NT2/D1 (cell line): ENCODE measurements around the gene HAPLN2.

Source experiments
- DNase-seq: peaks from one replicate; pipeline ENCODE4 v3.0.0-alpha.2; 2011; ENCODE audit warnings: low read depth, low spot score
- H3K27me3 ChIP-seq: 2 replicates; pipeline ENCODE4 v1.6.0; 2011; ENCODE audit warnings: mild to moderate bottlenecking; ENCODE audit not compliant: insufficient read length, insufficient read depth
- H3K36me3 ChIP-seq: 2 replicates; pipeline ENCODE4 v1.6.1; 2011; ENCODE audit warnings: mild to moderate bottlenecking, low read length, mixed read lengths; ENCODE audit not compliant: insufficient read depth, insufficient read length
- H3K4me1 ChIP-seq: 2 replicates; pipeline ENCODE4 v1.5.1; 2011; ENCODE audit not compliant: insufficient read depth, insufficient read length
- H3K4me3 ChIP-seq: 2 replicates; pipeline ENCODE4 v1.5.1; 2011; ENCODE audit warnings: low read depth; ENCODE audit not compliant: insufficient read length
- H3K9ac ChIP-seq: 2 replicates; pipeline ENCODE4 v1.6.0; 2011; ENCODE audit warnings: low read depth; ENCODE audit not compliant: insufficient read length
- H3K9me3 ChIP-seq: 2 replicates; pipeline ENCODE4 v1.5.1; 2011; ENCODE audit warnings: mild to moderate bottlenecking, low read length; ENCODE audit not compliant: insufficient read depth
- SUZ12 ChIP-seq: IDR thresholded peaks from 2 replicates; pipeline ENCODE4 v1.6.1; 2011; ENCODE audit not compliant: insufficient read length, insufficient read depth; ENCODE audit errors: extremely low read depth
- YY1 ChIP-seq: IDR thresholded peaks from 2 replicates; pipeline ENCODE4 v1.6.1; 2011; ENCODE audit not compliant: insufficient read length, insufficient read depth
- ZNF274 ChIP-seq: IDR thresholded peaks from 2 replicates; pipeline ENCODE4 v1.6.1; 2011; ENCODE audit warnings: mild to moderate bottlenecking, low read depth, low read length

Gene HAPLN2

GRCh38 chr1:156618853-156619581 lies at the start of gene HAPLN2:
Gene HAPLN2 (plus strand): TSS chr1:156619415. CDS start chr1:156623491, 4,076 bp downstream.
- peaks cover 9% of the 10 kb centered on the region; the same call in 1 of the 2 replicates for H3K9me3 ChIP-seq
- no peak for DNase-seq
- H3K4me1 ChIP-seq = peaks cover 5% of the 10 kb centered on the region
- no peak within 1 kb of the TSS for H3K4me3 ChIP-seq
- peaks cover 40% of the 10 kb centered on the region for H3K27me3 ChIP-seq
- no peak for TF ChIP-seq ZNF274
- TF ChIP-seq YY1 = no peak
- TF ChIP-seq SUZ12 = no peak
- no peaks in the 10 kb centered on the region for H3K36me3 ChIP-seq
- no peak within 1 kb of the TSS for H3K9ac ChIP-seq

GRCh38 chr1:156571261-156571852 lies 47.9 kb upstream of the HAPLN2 start:
- Histone ChIP-seq H3K9ac (peak overlapping the region; percentile 87), H3K4me3 (peak overlapping the region; percentile 89), H3K36me3 (peaks cover 32% of the 10 kb centered on the region), H3K4me1 (no peaks in the 10 kb centered on the region), H3K9me3 (no peaks in the 10 kb centered on the region), H3K27me3 (peaks cover 7% of the 10 kb centered on the region)
- no peak for DNase-seq
- TF ChIP-seq ZNF274 (no peak), SUZ12 (no peak), YY1 (no peak)

- DNase-seq = peak; percentile 81
- peaks cover 28% of the 10 kb centered on the region for H3K36me3 ChIP-seq
- peak within 1 kb of the TSS; percentile 87 for H3K9ac ChIP-seq
- H3K4me1 ChIP-seq = no peaks in the 10 kb centered on the region
- no peaks in the 10 kb centered on the region for H3K9me3 ChIP-seq
- TF ChIP-seq SUZ12 = no peak
- no peak for TF ChIP-seq ZNF274
- no peak for TF ChIP-seq YY1
- H3K4me3 ChIP-seq = peak within 1 kb of the TSS; percentile 89
- peaks cover 7% of the 10 kb centered on the region for H3K27me3 ChIP-seq
Measured at GRCh38 chr1:156571919-156572662, 47.1 kb upstream of the HAPLN2 start, which contains the start of gene IQGAP3. Gene IQGAP3 (minus strand): TSS chr1:156572565. CDS start chr1:156572529, 36 bp downstream.

GRCh38 chr1:156572663-156573018 lies 46.6 kb upstream of the HAPLN2 start:
- H3K4me3 ChIP-seq = peak overlapping the region; percentile 89
- H3K27me3 ChIP-seq = peaks cover 7% of the 10 kb centered on the region
- H3K36me3 ChIP-seq = peaks cover 23% of the 10 kb centered on the region
- H3K9ac ChIP-seq = peak overlapping the region; percentile 37
- no peak for DNase-seq
- H3K9me3 ChIP-seq = no peaks in the 10 kb centered on the region
- H3K4me1 ChIP-seq = no peaks in the 10 kb centered on the region
- TF ChIP-seq ZNF274 = no peak
- TF ChIP-seq SUZ12 = no peak
- TF ChIP-seq YY1 = no peak

- Histone ChIP-seq H3K36me3 (peaks cover 12% of the 10 kb centered on the region), H3K4me3 (no peak overlapping the region), H3K27me3 (peaks cover 7% of the 10 kb centered on the region), H3K4me1 (no peaks in the 10 kb centered on the region), H3K9ac (no peak overlapping the region), H3K9me3 (no peaks in the 10 kb centered on the region)
- TF ChIP-seq YY1 (no peak), SUZ12 (no peak), ZNF274 (no peak)
- DNase-seq = no peak
Measured at GRCh38 chr1:156574039-156574633, 45.1 kb upstream of the HAPLN2 start.

- Histone ChIP-seq H3K9ac (no peak overlapping the region), H3K4me3 (no peak overlapping the region), H3K4me1 (no peaks in the 10 kb centered on the region), H3K36me3 (no peaks in the 10 kb centered on the region), H3K9me3 (no peaks in the 10 kb centered on the region), H3K27me3 (peaks cover 7% of the 10 kb centered on the region)
- no peak for TF ChIP-seq YY1
- TF ChIP-seq ZNF274 = no peak
- TF ChIP-seq SUZ12 = no peak
- DNase-seq = no peak
Measured at GRCh38 chr1:156577550-156577949, 41.7 kb upstream of the HAPLN2 start.
